GM12892 (cell line): ENCODE measurements around the gene IFRD2.

ENCODE experiments used
- POLR2AphosphoS5 ChIP-seq: IDR thresholded peaks from 2 replicates; pipeline ENCODE4 v1.6.1; 2011; ENCODE audit warnings: low read depth, low read length, control low read depth
- TAF1 ChIP-seq: IDR thresholded peaks from 2 replicates; pipeline ENCODE4 v1.6.1; 2011; ENCODE audit warnings: low read depth, mild to moderate bottlenecking, control low read depth, low read length, borderline replicate concordance

DNA sequence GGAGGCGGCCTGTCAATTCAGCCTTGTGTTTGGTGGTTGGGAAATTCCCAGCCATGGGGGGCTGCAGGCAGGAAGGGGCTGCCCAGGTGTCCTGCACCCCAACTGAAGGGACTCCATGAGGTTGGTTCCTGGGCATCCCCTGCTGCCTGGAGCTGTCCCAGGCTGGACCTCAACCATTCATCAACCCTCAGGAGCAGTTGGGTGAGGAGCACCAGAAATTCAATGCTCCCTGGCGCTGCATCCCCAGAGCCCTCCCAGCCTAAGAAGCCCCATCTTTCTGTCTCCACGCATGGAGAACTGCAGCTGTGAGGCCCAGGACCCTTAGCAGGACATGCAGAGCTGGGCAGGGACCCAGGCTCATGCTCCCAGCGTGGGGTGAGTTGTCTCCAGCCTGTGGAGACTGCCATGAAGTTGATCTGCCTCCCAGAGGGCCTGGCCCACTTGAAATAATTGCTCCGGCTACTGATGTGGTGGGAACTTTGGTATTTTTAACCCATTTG, 31.2 kb downstream of the IFRD2 start:
- no peak for TF ChIP-seq TAF1
- TF ChIP-seq POLR2AphosphoS5 = no peak
